PC-9 (cell line): ENCODE measurements around the gene ELMO1. TPM values are rescaled to one million over a fixed set of nuclear protein-coding genes. Genes with fewer than 3 reads are reported as not detected.

Source experiments
- BruUV-seq: library from RNA; stranded (reverse); fragments of 400-500 nt; replicated peaks from 2 replicates; lab custom pipeline; 2021; lab: Mats Ljungman, UMichigan
- CTCF ChIA-PET: fragments of 300-600 bp; sonication (Branson Sonifier 250); formaldehyde crosslinking; loops from one replicate; lab custom pipeline; 2022; ENCODE audit warnings: antibody characterized with exemption; lab: Charles Lee
- POLR2A ChIA-PET: fragments of 300-600 bp; sonication (Branson Sonifier 250); formaldehyde crosslinking; loops from one replicate; lab custom pipeline; 2022; ENCODE audit warnings: antibody characterized with exemption; ENCODE audit not compliant: unreplicated experiment; lab: Charles Lee
- DNase-seq, 2 experiments: peaks; one replicate each; pipeline versions ENCODE4 v3.0.0 to v3.0.0-alpha.2; 2015 to 2022; ENCODE audit warnings: mixed read lengths in 1 of 2
- H2AFZ ChIP-seq: fragments of 200-600 bp; sonication (generic); 2 replicates; pipeline ENCODE4 v1.8.1; 2017; ENCODE audit warnings: antibody characterized with exemption
- H3F3A ChIP-seq: fragments of 200-600 bp; sonication (generic); 2 replicates; pipeline ENCODE4 v1.8.1; 2017; ENCODE audit warnings: antibody characterized with exemption, mild to moderate bottlenecking, low read depth; ENCODE audit not compliant: insufficient read depth
- H3K27ac ChIP-seq: fragments of 200-600 bp; sonication (generic); 2 replicates; pipeline ENCODE4 v1.6.1; 2016; ENCODE audit warnings: mixed run types
- H3K27me3 ChIP-seq: fragments of 200-600 bp; sonication (generic); 2 replicates; pipeline ENCODE4 v1.6.1; 2016; ENCODE audit warnings: low read depth, mixed run types; ENCODE audit not compliant: insufficient read depth
- H3K36me3 ChIP-seq: fragments of 200-600 bp; sonication (generic); 2 replicates; pipeline ENCODE4 v1.6.1; 2016; ENCODE audit warnings: low read depth, mixed run types
- H3K4me1 ChIP-seq: fragments of 200-600 bp; sonication (generic); replicated peaks from 2 replicates; pipeline ENCODE4 v1.6.1; 2016; ENCODE audit warnings: mixed run types; ENCODE audit not compliant: insufficient read depth
- H3K4me2 ChIP-seq: fragments of 200-600 bp; sonication (generic); 2 replicates; pipeline ENCODE4 v1.6.1; 2017; ENCODE audit warnings: mixed run types
- H3K4me3 ChIP-seq: fragments of 200-600 bp; sonication (generic); 2 replicates; pipeline ENCODE4 v1.6.1; 2016; ENCODE audit warnings: mixed run types
- H3K79me2 ChIP-seq: fragments of 200-600 bp; sonication (generic); 2 replicates; pipeline ENCODE4 v1.6.1; 2017; ENCODE audit warnings: low read depth, mixed run types
- H3K9me2 ChIP-seq: fragments of 200-600 bp; sonication (generic); 2 replicates; pipeline ENCODE4 v1.8.1; 2017; ENCODE audit warnings: mild to moderate bottlenecking; ENCODE audit not compliant: insufficient read depth
- H3K9me3 ChIP-seq: fragments of 200-600 bp; sonication (generic); 2 replicates; pipeline ENCODE4 v1.8.1; 2016; ENCODE audit warnings: low read depth; ENCODE audit not compliant: insufficient read depth
- H4K20me1 ChIP-seq: fragments of 200-600 bp; sonication (generic); 2 replicates; pipeline ENCODE4 v1.8.1; 2017; ENCODE audit not compliant: insufficient read depth
- EZH2 ChIP-seq: fragments of 200-600 bp; sonication (generic); IDR thresholded peaks from 2 replicates; pipeline ENCODE4 v1.8.0; 2017; ENCODE audit warnings: antibody characterized with exemption, low read depth
- intact Hi-C: fragments of 100-400 bp; cut with micrococcal nuclease; formaldehyde crosslinking; loops from one replicate; pipeline ENCODE4 v1.10.0; 2022; ENCODE audit not compliant: unreplicated experiment
- total RNA-seq: library from RNA; stranded (reverse); gene quantifications from 2 replicates; pipeline ENCODE4 v1.2.3, GENCODE V29; 2021
- TF ChIP-seq, protein P1 (sequence below): fragments of 200-600 bp; sonication (generic); conservative IDR thresholded peaks from 2 replicates; pipeline ENCODE4 v1.6.1; 2017; ENCODE audit warnings: mixed run types, antibody characterized with exemption, mild to moderate bottlenecking, moderate library complexity

Gene ELMO1
- total RNA-seq, 1 experiment from 2014 or later: 4.8 TPM

DNA sequence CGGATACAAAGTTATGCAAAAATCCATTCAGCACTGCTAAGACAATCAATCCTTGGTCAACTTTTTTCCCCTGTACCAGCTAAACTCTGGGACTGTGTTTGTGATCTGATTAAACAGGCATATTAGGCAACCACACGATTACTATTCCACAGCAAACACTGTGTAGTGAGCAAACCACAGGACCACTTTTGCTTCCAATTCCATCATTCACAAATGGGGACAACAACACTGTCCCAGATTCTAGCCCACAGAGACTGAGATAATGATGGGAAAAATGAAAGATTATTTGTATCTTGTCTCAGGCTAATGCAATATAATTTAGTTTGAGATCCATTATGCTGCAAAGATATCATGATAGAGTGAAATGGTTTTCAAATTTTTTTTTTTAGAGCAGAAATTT lies 560.7 kb downstream of the ELMO1 start:
- Histone ChIP-seq H3F3A (no peaks in the 10 kb centered on the region), H3K9me2 (no peaks in the 10 kb centered on the region), H3K4me3 (no peak overlapping the region), H3K9me3 (no peaks in the 10 kb centered on the region), H3K36me3 (no peaks in the 10 kb centered on the region), H4K20me1 (no peaks in the 10 kb centered on the region), H3K27me3 (peaks cover 25% of the 10 kb centered on the region), H3K79me2 (no peaks in the 10 kb centered on the region), H3K27ac (no peak overlapping the region), H3K4me2 (no peak overlapping the region), H3K4me1 (no peaks in the 10 kb centered on the region), H2AFZ (no peak overlapping the region)
- intact Hi-C loops: no loop called here
- no peak for DNase-seq
- TF ChIP-seq EZH2: no peak
- TF ChIP-seq, protein P1, sequence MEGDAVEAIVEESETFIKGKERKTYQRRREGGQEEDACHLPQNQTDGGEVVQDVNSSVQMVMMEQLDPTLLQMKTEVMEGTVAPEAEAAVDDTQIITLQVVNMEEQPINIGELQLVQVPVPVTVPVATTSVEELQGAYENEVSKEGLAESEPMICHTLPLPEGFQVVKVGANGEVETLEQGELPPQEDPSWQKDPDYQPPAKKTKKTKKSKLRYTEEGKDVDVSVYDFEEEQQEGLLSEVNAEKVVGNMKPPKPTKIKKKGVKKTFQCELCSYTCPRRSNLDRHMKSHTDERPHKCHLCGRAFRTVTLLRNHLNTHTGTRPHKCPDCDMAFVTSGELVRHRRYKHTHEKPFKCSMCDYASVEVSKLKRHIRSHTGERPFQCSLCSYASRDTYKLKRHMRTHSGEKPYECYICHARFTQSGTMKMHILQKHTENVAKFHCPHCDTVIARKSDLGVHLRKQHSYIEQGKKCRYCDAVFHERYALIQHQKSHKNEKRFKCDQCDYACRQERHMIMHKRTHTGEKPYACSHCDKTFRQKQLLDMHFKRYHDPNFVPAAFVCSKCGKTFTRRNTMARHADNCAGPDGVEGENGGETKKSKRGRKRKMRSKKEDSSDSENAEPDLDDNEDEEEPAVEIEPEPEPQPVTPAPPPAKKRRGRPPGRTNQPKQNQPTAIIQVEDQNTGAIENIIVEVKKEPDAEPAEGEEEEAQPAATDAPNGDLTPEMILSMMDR: no peak
- ChIA-PET CTCF (no interaction called here), POLR2A (no interaction called here)
- BruUV-seq: no TSS peak

DNA sequence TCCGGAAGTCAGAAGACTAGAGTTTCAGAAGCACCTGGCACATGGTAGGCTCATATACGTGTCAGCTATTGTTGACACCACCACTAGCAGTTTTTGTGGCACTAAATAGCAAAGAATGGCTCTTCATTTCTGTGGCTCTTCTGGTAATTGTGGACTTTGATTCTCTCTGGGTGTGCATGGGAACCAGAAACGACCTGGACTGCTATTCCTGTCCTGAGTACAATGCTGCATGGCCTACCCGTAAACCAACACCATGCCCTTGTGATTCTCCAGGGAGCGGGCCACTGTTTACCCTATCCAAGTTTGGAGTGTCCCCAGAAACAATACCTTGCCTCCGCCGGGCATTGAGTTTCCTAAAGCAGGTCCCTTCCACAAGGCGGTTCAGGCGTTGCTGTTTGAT lies 561.4 kb downstream of the ELMO1 start:
- POLR2A ChIA-PET: no interaction called here
- Histone ChIP-seq H3K36me3 (no peaks in the 10 kb centered on the region), H2AFZ (no peak overlapping the region), H3K27ac (no peak overlapping the region), H4K20me1 (no peaks in the 10 kb centered on the region), H3F3A (no peaks in the 10 kb centered on the region), H3K9me2 (no peaks in the 10 kb centered on the region), H3K4me3 (no peak overlapping the region), H3K79me2 (no peaks in the 10 kb centered on the region), H3K4me2 (no peak overlapping the region), H3K4me1 (no peaks in the 10 kb centered on the region), H3K27me3 (peaks cover 29% of the 10 kb centered on the region), H3K9me3 (no peaks in the 10 kb centered on the region)
- DNase-seq: no peak
- BruUV-seq: no TSS peak
- intact Hi-C loops: no loop called here
- CTCF ChIA-PET: no interaction called here
- TF ChIP-seq, protein P1: no peak
- TF ChIP-seq EZH2: no peak

DNA sequence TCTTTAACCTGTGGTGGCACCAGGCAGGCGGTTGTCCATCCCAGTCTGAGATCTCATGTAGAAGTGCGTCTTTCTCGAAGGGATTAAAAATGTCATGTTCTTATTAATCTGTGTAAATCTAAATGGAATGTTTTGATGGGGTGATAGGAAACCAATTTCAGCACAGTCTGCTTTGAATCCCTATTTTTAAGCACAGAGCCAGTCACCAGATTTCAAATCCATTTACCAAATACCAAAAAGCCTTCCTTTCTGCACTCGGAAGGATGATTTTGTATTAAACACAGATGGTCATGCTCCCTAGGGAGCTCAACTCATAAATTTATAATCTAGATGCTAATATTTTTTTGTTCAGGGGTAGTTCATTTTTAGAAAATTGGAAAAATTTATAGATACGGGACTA lies 563.8 kb downstream of the ELMO1 start:
- no peaks in the 10 kb centered on the region for H3K79me2 ChIP-seq
- no TSS peak for BruUV-seq
- no peaks in the 10 kb centered on the region for H3K9me2 ChIP-seq
- intact Hi-C loops: no loop called here
- DNase-seq: no peak
- H3K4me3 ChIP-seq: no peak overlapping the region
- H3K4me1 ChIP-seq: no peaks in the 10 kb centered on the region
- peaks cover 38% of the 10 kb centered on the region for H3K27me3 ChIP-seq
- H3F3A ChIP-seq: no peaks in the 10 kb centered on the region
- ChIA-PET POLR2A (no interaction called here), CTCF (no interaction called here)
- TF ChIP-seq, protein P1: no peak
- H3K36me3 ChIP-seq: no peaks in the 10 kb centered on the region
- no peak overlapping the region for H2AFZ ChIP-seq
- no peak overlapping the region for H3K27ac ChIP-seq
- no peak overlapping the region for H3K4me2 ChIP-seq
- H3K9me3 ChIP-seq: no peaks in the 10 kb centered on the region
- H4K20me1 ChIP-seq: no peaks in the 10 kb centered on the region
